MCF 10A (cell line): ENCODE data around the gene GALNT7. TPM values are rescaled to one million over a fixed set of nuclear protein-coding genes. Genes with fewer than 3 reads are reported as not detected.

Source experiments
- BruUV-seq: library from RNA; stranded (reverse); fragments of 400-500 nt; replicated peaks from 2 replicates; lab custom pipeline; 2021; lab: Mats Ljungman, UMichigan
- CTCF ChIA-PET: fragments of 300-600 bp; sonication (Branson Sonifier 250); formaldehyde crosslinking; extraction: SDS; loops from one replicate; lab custom pipeline; 2021; ENCODE audit warnings: antibody characterized with exemption, inconsistent platforms; lab: Yijun Ruan, JAX
- POLR2A ChIA-PET: fragments of 300-600, 350-650 bp; sonication (Branson Sonifier 250); formaldehyde crosslinking; extraction: SDS; loops from one replicate; lab custom pipeline; 2020; ENCODE audit warnings: antibody characterized with exemption, inconsistent platforms; lab: Yijun Ruan, JAX
- DNase-seq: peaks from one replicate; pipeline ENCODE4 v3.0.0-alpha.2; 2018; ENCODE audit not compliant: unreplicated experiment
- H3K27ac Mint-ChIP-seq: one replicate; pipeline ENCODE4 v1.8.0; 2022; ENCODE audit warnings: mild to moderate bottlenecking, low read depth, mixed read lengths; ENCODE audit not compliant: unreplicated experiment
- H3K27me3 Mint-ChIP-seq: one replicate; pipeline ENCODE4 v1.8.0; 2022; ENCODE audit warnings: mixed read lengths; ENCODE audit not compliant: insufficient read depth, unreplicated experiment
- H3K36me3 Mint-ChIP-seq: one replicate; pipeline ENCODE4 v1.8.0; 2022; ENCODE audit warnings: mild to moderate bottlenecking, moderate library complexity, mixed read lengths; ENCODE audit not compliant: insufficient read depth, unreplicated experiment
- H3K4me1 Mint-ChIP-seq: one replicate; pipeline ENCODE4 v1.8.0; 2022; ENCODE audit warnings: mixed read lengths; ENCODE audit not compliant: insufficient read depth, unreplicated experiment
- H3K4me3 Mint-ChIP-seq: one replicate; pipeline ENCODE4 v1.8.0; 2022; ENCODE audit warnings: mild to moderate bottlenecking, moderate library complexity, mixed read lengths; ENCODE audit not compliant: unreplicated experiment
- H3K9me3 Mint-ChIP-seq: one replicate; pipeline ENCODE4 v1.8.0; 2022; ENCODE audit warnings: mixed read lengths; ENCODE audit not compliant: unreplicated experiment
- CTCF ChIP-seq: fragments of 200-600 bp; IDR thresholded peaks from one replicate; pipeline ENCODE4 v1.8.0; 2022; ENCODE audit warnings: antibody characterized with exemption, mild to moderate bottlenecking; ENCODE audit not compliant: unreplicated experiment
- intact Hi-C: fragments of 100-400 bp; cut with micrococcal nuclease; formaldehyde crosslinking; loops from 2 replicates; pipeline ENCODE4 v1.14.1; 2022
- total RNA-seq: library from RNA; stranded (reverse); gene quantifications from 2 replicates; pipeline ENCODE4 v1.2.3, GENCODE V29; 2022

Gene GALNT7
- total RNA-seq, 1 experiment from 2014 or later: 13.7 TPM

DNA sequence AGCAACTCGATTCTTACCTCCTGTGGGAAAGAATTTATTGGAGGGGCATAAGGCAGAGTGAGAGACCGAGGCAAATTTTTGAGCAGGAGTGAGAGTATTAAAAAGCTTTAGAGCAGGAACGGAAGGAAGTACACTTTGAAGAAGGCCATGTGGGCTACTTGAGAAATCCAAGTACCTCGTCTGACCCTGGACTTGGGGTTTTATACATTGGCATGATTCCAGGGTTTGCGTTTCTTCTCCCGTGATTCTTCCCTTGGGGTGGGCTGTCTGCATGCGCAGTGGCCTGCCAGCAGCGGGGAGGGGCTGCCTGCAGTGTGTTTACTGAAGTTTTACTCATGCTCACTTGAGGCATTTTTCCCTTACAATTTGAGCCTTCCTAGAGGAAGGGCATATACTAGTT, 3.4 kb downstream of the GALNT7 start:
- Mint-ChIP-seq H3K4me3 (no peak overlapping the region), H3K27ac (no peak overlapping the region), H3K36me3 (no peaks in the 10 kb centered on the region), H3K4me1 (peaks cover 38% of the 10 kb centered on the region), H3K9me3 (no peaks in the 10 kb centered on the region), H3K27me3 (no peaks in the 10 kb centered on the region)
- POLR2A ChIA-PET: interaction anchor here (0.6 to 4.1 kb wide), 2 partner anchors 10 to 60 kb away, joined by 3 to 18 read pairs; no protein-coding TSS in a partner anchor
- intact Hi-C loops: loop anchor here (1.0 to 10.0 kb wide), 5 partner anchors 60 to 243 kb away; no protein-coding TSS in a partner anchor
- CTCF ChIA-PET: interaction anchor here (0.6 to 7.7 kb wide), 9 partner anchors 10 to 158 kb away, joined by 3 to 64 read pairs (median 8); no protein-coding TSS in a partner anchor
- BruUV-seq: no TSS peak
- DNase-seq: no peak
- no peak for TF ChIP-seq CTCF

DNA sequence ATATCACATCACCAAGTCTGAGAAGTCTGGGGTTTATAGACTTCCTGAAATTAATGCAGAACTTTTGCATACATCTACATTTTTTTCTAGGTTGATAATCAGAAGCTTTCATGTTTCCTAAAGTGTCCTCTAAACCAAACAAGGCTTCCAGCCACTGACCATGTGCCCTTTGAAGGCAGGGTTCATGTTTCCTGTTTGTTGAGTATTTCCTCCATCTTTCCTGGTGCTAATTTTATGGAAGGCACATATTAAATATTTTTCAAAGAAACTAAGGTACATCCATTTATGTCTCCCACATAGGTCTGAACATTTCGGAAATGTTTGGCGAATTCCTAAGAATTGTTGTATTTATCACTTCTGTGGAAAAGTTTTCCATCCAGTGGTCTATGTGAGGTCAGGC, 5.6 kb downstream of the GALNT7 start:
- DNase-seq: no peak
- ChIA-PET POLR2A (interaction anchor here (1.2 kb wide), 2 partner anchors 11 to 68 kb away, joined by 3 read pairs; no protein-coding TSS in a partner anchor), CTCF (interaction anchor here (0.6 to 7.7 kb wide), 7 partner anchors 59 to 161 kb away, joined by 3 to 64 read pairs (median 4); no protein-coding TSS in a partner anchor)
- no TSS peak for BruUV-seq
- no peak for TF ChIP-seq CTCF
- no peak overlapping the region for H3K4me3 Mint-ChIP-seq
- H3K36me3 Mint-ChIP-seq: no peaks in the 10 kb centered on the region
- no peaks in the 10 kb centered on the region for H3K27me3 Mint-ChIP-seq
- peaks cover 36% of the 10 kb centered on the region for H3K4me1 Mint-ChIP-seq
- intact Hi-C loops: loop anchor here (10.0 kb wide), 1 partner anchor 241 kb away; no protein-coding TSS in a partner anchor
- no peak overlapping the region for H3K27ac Mint-ChIP-seq
- no peaks in the 10 kb centered on the region for H3K9me3 Mint-ChIP-seq

DNA sequence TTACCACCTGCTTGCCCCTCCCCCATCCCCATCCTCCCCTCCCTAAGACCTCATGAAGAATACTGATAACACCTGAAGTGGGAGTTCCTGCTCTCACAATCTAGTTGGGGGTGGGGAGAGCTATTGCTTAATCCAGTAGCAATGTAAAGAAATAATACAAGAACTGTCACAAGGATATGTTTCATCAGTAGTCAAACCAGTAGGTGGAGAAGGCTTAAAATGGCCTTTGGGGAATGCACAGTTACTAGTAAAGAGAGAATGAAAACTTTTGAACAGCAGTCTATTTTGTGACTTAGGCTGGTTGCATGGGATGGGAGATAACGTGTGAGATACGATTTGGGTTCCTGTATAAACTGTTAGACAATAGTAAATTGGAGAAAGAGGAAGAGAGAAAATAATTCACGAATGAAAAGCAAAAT, 6.0 kb downstream of the GALNT7 start:
- no TSS peak for BruUV-seq
- Mint-ChIP-seq H3K4me3 (no peak overlapping the region), H3K4me1 (peaks cover 36% of the 10 kb centered on the region), H3K36me3 (no peaks in the 10 kb centered on the region), H3K27ac (no peak overlapping the region), H3K27me3 (no peaks in the 10 kb centered on the region), H3K9me3 (no peaks in the 10 kb centered on the region)
- POLR2A ChIA-PET: interaction anchor here (0.6 to 1.2 kb wide), 4 partner anchors 11 to 161 kb away, joined by 3 to 5 read pairs (median 3); no protein-coding TSS in a partner anchor
- no peak for TF ChIP-seq CTCF
- CTCF ChIA-PET: interaction anchor here (0.5 to 7.7 kb wide), 8 partner anchors 8 to 161 kb away, joined by 3 to 64 read pairs (median 4); no protein-coding TSS in a partner anchor
- DNase-seq: no peak
- intact Hi-C loops: loop anchor here (10.0 kb wide), 1 partner anchor 240 kb away; no protein-coding TSS in a partner anchor

- ChIA-PET CTCF (interaction anchor here (0.6 to 1.7 kb wide), 4 partner anchors 82 to 152 kb away, joined by 3 to 4 read pairs (median 3); no protein-coding TSS in a partner anchor), POLR2A (interaction anchor here (1.2 kb wide), 1 partner anchor 9 kb away, joined by 6 read pairs; no protein-coding TSS in a partner anchor)
- no peak overlapping the region for H3K27ac Mint-ChIP-seq
- H3K36me3 Mint-ChIP-seq: no peaks in the 10 kb centered on the region
- BruUV-seq: no TSS peak
- DNase-seq: no peak
- no peaks in the 10 kb centered on the region for H3K27me3 Mint-ChIP-seq
- TF ChIP-seq CTCF: no peak
- H3K4me1 Mint-ChIP-seq: peaks cover 31% of the 10 kb centered on the region
- H3K9me3 Mint-ChIP-seq: no peaks in the 10 kb centered on the region
- H3K4me3 Mint-ChIP-seq: no peak overlapping the region
- intact Hi-C loops: loop anchor here (10.0 kb wide), 1 partner anchor 239 kb away; no protein-coding TSS in a partner anchor
Measured at GRCh38 chr4:173176010-173176409, 7.4 kb downstream of the GALNT7 start.
